ENCODE measurements around the gene SGSM2. TPM values are rescaled to one million over a fixed set of nuclear protein-coding genes. Genes with fewer than 3 reads are reported as not detected.

Gene SGSM2
- total and polyA plus RNA-seq, 2 donors (not counting 1 experiment from before 2014, with no cell fraction given): 139 to 181 TPM

GRCh38 chr17:2392252-2393173 is 55.2 kb downstream of the SGSM2 start:
- intact Hi-C loops (cut with micrococcal nuclease): loop anchor here (1.0 to 5.0 kb wide), 7 partner anchors 9 to 1205 kb away; partner anchors contain the start of genes METTL16, MNT, OVCA2 and SGSM2
- no peak for TF ChIP-seq EZH2 (IDR thresholded peaks at IDR 0.05; ENCODE audit: borderline replicate concordance, insufficient read depth, low read depth, low read length, poor library complexity, severe bottlenecking)
- TF ChIP-seq, protein P1, sequence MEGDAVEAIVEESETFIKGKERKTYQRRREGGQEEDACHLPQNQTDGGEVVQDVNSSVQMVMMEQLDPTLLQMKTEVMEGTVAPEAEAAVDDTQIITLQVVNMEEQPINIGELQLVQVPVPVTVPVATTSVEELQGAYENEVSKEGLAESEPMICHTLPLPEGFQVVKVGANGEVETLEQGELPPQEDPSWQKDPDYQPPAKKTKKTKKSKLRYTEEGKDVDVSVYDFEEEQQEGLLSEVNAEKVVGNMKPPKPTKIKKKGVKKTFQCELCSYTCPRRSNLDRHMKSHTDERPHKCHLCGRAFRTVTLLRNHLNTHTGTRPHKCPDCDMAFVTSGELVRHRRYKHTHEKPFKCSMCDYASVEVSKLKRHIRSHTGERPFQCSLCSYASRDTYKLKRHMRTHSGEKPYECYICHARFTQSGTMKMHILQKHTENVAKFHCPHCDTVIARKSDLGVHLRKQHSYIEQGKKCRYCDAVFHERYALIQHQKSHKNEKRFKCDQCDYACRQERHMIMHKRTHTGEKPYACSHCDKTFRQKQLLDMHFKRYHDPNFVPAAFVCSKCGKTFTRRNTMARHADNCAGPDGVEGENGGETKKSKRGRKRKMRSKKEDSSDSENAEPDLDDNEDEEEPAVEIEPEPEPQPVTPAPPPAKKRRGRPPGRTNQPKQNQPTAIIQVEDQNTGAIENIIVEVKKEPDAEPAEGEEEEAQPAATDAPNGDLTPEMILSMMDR (IDR thresholded peaks at IDR 0.05): no peak
- Mint-ChIP-seq H3K9me3 (ENCODE audit: insufficient read depth) (no peaks in the 10 kb centered on the region), H3K27me3 (no peaks in the 10 kb centered on the region), H3K4me1 (peaks cover 58% of the 10 kb centered on the region), H3K27ac (peak overlapping the region; percentile 96), H3K4me3 (peak overlapping the region; percentile 97)
- under 1% methylated on average over 81 of the region's 83 CpGs for WGBS (ENCODE audit: insufficient coverage)
- no peaks in the 10 kb centered on the region for H3K27me3 ChIP-seq (replicated peaks in 1 of 4; ENCODE audit: control extremely low read depth in 1 of 4, control insufficient read depth in 3 of 4, insufficient read depth in 4 of 4, low read length in 3 of 4)
- H4K20me1 ChIP-seq (ENCODE audit: control insufficient read depth, insufficient read depth, low read length, poor library complexity, severe bottlenecking): peaks cover 83% of the 10 kb centered on the region
- peak overlapping the region; percentile 51 for H2AFZ ChIP-seq (ENCODE audit: insufficient read depth, low read depth, low read length, poor library complexity, severe bottlenecking)
- peak; percentile 70 for ATAC-seq (ENCODE audit: low read depth)
- peak overlapping the region; percentile 96 for H3K4me2 ChIP-seq (replicated peaks; ENCODE audit: low read depth, low read length, poor library complexity, severe bottlenecking)
- H3K36me3 ChIP-seq (replicated peaks in 1 of 2; ENCODE audit: control extremely low read depth in 1 of 2, control insufficient read depth in 1 of 2, extremely low read depth in 1 of 2, insufficient read depth in 2 of 2, low read length in 1 of 2): peaks cover 0 to 6% of the 10 kb centered on the region in 2 experiments
- CTCF ChIA-PET: interaction anchor here (0.7 to 5.1 kb wide), 9 partner anchors 9 to 435 kb away, joined by 3 to 69 read pairs (median 4); partner anchors contain the start of gene TSR1
- peaks cover 76% of the 10 kb centered on the region for H3K79me2 ChIP-seq (ENCODE audit: control insufficient read depth, insufficient read depth, low read length)
- peak; percentile 98 for DNase-seq
- peak overlapping the region; percentile 96 for H3K9ac ChIP-seq (ENCODE audit: low read length)
- H3K4me1 ChIP-seq (ENCODE audit: control insufficient read depth in 2 of 2, insufficient read depth in 2 of 2, low read length in 2 of 2): peaks cover 44 to 58% of the 10 kb centered on the region in 2 donors
- POLR2A ChIA-PET: interaction anchor here (0.6 to 3.4 kb wide), 7 partner anchors 10 to 1974 kb away, joined by 3 to 51 read pairs (median 4); partner anchors contain the start of genes TSR1 and UBE2G1
- no peaks in the 10 kb centered on the region for H3K9me3 ChIP-seq (ENCODE audit: control extremely low read depth in 1 of 3, control insufficient read depth in 2 of 3, insufficient read depth in 1 of 3, low read length in 2 of 3)
- peak overlapping the region; percentile 97 to 99 for H3K27ac ChIP-seq (ENCODE audit: low read length in 2 of 2)
- peak overlapping the region; percentile 35 to 98 (median 85) for H3K4me3 ChIP-seq (ENCODE audit: control extremely low read depth in 1 of 5, extremely low read depth in 1 of 5, insufficient read depth in 1 of 5, low read depth in 2 of 5, low read length in 4 of 5)
